ENCODE measurements around the gene SHC2. TPM values are rescaled to one million over a fixed set of nuclear protein-coding genes. Genes with fewer than 3 reads are reported as not detected.

The SHC2 gene
- total and polyA plus RNA-seq, 2 donors from 2014 or later, result 10.7 to 24.4 TPM

DNA sequence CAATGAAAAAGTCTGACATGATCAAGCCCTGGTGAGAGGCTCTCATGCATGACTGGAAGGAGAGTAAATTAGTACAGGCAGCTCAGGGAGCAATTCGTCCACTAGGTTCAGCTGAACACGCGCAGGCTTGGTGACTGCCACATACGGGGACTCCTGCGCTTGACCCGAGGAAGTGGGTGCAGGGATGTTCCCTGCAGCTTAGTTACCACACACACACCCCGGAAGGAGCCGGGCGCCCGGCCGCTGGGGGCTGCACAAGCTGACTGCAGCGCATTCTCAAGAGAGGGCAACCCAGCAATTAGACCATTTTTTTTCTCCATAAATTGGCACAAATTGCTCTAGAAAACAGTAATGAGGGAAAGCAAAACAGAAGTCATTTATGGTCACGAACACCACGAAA, 93.3 kb downstream of the SHC2 start:
- Histone ChIP-seq H3K9me3 (ENCODE audit: control insufficient read depth in 2 of 3, insufficient read depth in 1 of 3, low read length in 3 of 3) (no peaks in the 10 kb centered on the region), H3K27me3 (ENCODE audit: control insufficient read depth, insufficient read depth, low read length) (no peaks in the 10 kb centered on the region), H3K27ac (ENCODE audit: low read depth in 2 of 2, low read length in 2 of 2) (no peak overlapping the region), H3K4me3 (ENCODE audit: low read length in 3 of 3) (no peak overlapping the region), H3K4me1 (ENCODE audit: control insufficient read depth in 2 of 3, insufficient read depth in 2 of 3, low read depth in 1 of 3, low read length in 3 of 3) (peaks cover 0 to 5% (median 0%) of the 10 kb centered on the region in 3 donors), H3K9ac (ENCODE audit: low read length in 3 of 3) (no peak overlapping the region), H3K36me3 (ENCODE audit: control insufficient read depth in 2 of 3, insufficient read depth in 3 of 3, low read length in 3 of 3) (no peaks in the 10 kb centered on the region)
- intact Hi-C loops (cut with DNase I), result no loop called here
- FAIRE-seq (no peak), DNase-seq (no peak)
- TF ChIP-seq, protein P1, sequence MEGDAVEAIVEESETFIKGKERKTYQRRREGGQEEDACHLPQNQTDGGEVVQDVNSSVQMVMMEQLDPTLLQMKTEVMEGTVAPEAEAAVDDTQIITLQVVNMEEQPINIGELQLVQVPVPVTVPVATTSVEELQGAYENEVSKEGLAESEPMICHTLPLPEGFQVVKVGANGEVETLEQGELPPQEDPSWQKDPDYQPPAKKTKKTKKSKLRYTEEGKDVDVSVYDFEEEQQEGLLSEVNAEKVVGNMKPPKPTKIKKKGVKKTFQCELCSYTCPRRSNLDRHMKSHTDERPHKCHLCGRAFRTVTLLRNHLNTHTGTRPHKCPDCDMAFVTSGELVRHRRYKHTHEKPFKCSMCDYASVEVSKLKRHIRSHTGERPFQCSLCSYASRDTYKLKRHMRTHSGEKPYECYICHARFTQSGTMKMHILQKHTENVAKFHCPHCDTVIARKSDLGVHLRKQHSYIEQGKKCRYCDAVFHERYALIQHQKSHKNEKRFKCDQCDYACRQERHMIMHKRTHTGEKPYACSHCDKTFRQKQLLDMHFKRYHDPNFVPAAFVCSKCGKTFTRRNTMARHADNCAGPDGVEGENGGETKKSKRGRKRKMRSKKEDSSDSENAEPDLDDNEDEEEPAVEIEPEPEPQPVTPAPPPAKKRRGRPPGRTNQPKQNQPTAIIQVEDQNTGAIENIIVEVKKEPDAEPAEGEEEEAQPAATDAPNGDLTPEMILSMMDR (IDR thresholded peaks at IDR 0.05; ENCODE audit: borderline replicate concordance, extremely low read depth, insufficient read depth), result no peak

DNA sequence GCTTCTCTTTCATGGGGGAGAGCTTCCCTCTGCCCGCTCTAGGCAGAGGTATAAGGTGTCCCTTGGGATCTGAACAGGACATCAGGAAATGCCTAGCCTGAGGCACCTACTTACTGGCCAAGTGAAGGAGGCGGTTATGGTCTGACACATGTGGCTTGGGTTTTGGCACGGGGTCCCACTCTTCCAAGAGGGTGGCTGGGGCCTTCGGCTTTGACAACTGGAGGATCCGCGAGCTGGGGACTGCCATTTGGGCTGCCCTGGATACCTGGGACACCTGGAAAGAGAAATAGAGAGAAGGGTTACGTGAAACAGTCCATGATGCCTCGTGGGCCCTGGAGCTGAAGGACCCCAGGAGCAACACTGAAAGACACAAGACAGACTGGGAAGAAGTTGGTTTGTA, 93.9 kb downstream of the SHC2 start:
- H3K36me3 ChIP-seq (ENCODE audit: control insufficient read depth in 2 of 3, insufficient read depth in 3 of 3, low read length in 3 of 3), result no peaks in the 10 kb centered on the region
- no peaks in the 10 kb centered on the region for H3K27me3 ChIP-seq (ENCODE audit: control insufficient read depth, insufficient read depth, low read length)
- H3K4me1 ChIP-seq (ENCODE audit: control insufficient read depth in 2 of 3, insufficient read depth in 2 of 3, low read depth in 1 of 3, low read length in 3 of 3), result peaks cover 0 to 4% (median 0%) of the 10 kb centered on the region in 3 donors
- DNase-seq, result no peak
- no peaks in the 10 kb centered on the region for H3K9me3 ChIP-seq (ENCODE audit: control insufficient read depth in 2 of 3, insufficient read depth in 1 of 3, low read length in 3 of 3)
- H3K4me3 ChIP-seq (ENCODE audit: low read length in 3 of 3), result no peak overlapping the region
- no peak for FAIRE-seq
- no peak overlapping the region for H3K27ac ChIP-seq (ENCODE audit: low read depth in 2 of 2, low read length in 2 of 2)
- TF ChIP-seq, protein P1 (IDR thresholded peaks at IDR 0.05; ENCODE audit: borderline replicate concordance, extremely low read depth, insufficient read depth), result no peak
- intact Hi-C loops (cut with DNase I), result no loop called here
- H3K9ac ChIP-seq (ENCODE audit: low read length in 3 of 3), result no peak overlapping the region

Other genes with a start within 250 kb of the SHC2 start
- 28.7 TPM for gene PLPP2, start 169.6 kb downstream of the SHC2 start, total RNA-seq
- 5.8 TPM for gene PLPP2, start 169.6 kb downstream of the SHC2 start, polyA plus RNA-seq (ENCODE audit: insufficient read depth, low read depth, low replicate concordance)
- 23.4 TPM for gene MIER2, start 116.2 kb downstream of the SHC2 start, total RNA-seq
- gene MIER2, start 116.2 kb downstream of the SHC2 start, polyA plus RNA-seq (ENCODE audit: insufficient read depth, low read depth, low replicate concordance), result 18.4 TPM
- gene C2CD4C, start 51.9 kb downstream of the SHC2 start, total RNA-seq, result 1.9 TPM
- gene C2CD4C, start 51.9 kb downstream of the SHC2 start, polyA plus RNA-seq (ENCODE audit: insufficient read depth, low read depth, low replicate concordance), result 0.99 TPM
- 0.50 TPM for gene MADCAM1, start 35.5 kb upstream of the SHC2 start, total RNA-seq
- gene MADCAM1, start 35.5 kb upstream of the SHC2 start, polyA plus RNA-seq (ENCODE audit: insufficient read depth, low read depth, low replicate concordance), result 0.77 TPM
- 23.1 TPM for gene TPGS1, start 46.5 kb upstream of the SHC2 start, total RNA-seq
- 17.9 TPM for gene TPGS1, start 46.5 kb upstream of the SHC2 start, polyA plus RNA-seq (ENCODE audit: insufficient read depth, low read depth, low replicate concordance)
- 33.8 TPM for gene CDC34, start 70.7 kb upstream of the SHC2 start, total RNA-seq
- gene CDC34, start 70.7 kb upstream of the SHC2 start, polyA plus RNA-seq (ENCODE audit: insufficient read depth, low read depth, low replicate concordance), result 72.3 TPM
- gene GZMM, start 83.0 kb upstream of the SHC2 start, total RNA-seq, result 2.8 TPM
- gene GZMM, start 83.0 kb upstream of the SHC2 start, polyA plus RNA-seq (ENCODE audit: insufficient read depth, low read depth, low replicate concordance), result not detected
- gene BSG, start 111.6 kb upstream of the SHC2 start, total RNA-seq, result 554 TPM
- gene BSG, start 111.6 kb upstream of the SHC2 start, polyA plus RNA-seq (ENCODE audit: insufficient read depth, low read depth, low replicate concordance), result 984 TPM
- gene HCN2, start 128.8 kb upstream of the SHC2 start, total RNA-seq, result 0.31 TPM
- gene HCN2, start 128.8 kb upstream of the SHC2 start, polyA plus RNA-seq (ENCODE audit: insufficient read depth, low read depth, low replicate concordance), result 1.3 TPM
- gene POLRMT, start 172.5 kb upstream of the SHC2 start, total RNA-seq, result 49.8 TPM
- gene POLRMT, start 172.5 kb upstream of the SHC2 start, polyA plus RNA-seq (ENCODE audit: insufficient read depth, low read depth, low replicate concordance), result 117 TPM
- gene FGF22, start 178.8 kb upstream of the SHC2 start, total RNA-seq, result 0.19 TPM
- gene FGF22, start 178.8 kb upstream of the SHC2 start, polyA plus RNA-seq (ENCODE audit: insufficient read depth, low read depth, low replicate concordance), result 0.71 TPM
- 38.0 TPM for gene RNF126, start 202.2 kb upstream of the SHC2 start, total RNA-seq
- gene RNF126, start 202.2 kb upstream of the SHC2 start, polyA plus RNA-seq (ENCODE audit: insufficient read depth, low read depth, low replicate concordance), result 33.3 TPM
- 63.0 TPM for gene FSTL3, start 215.4 kb upstream of the SHC2 start, total RNA-seq
- gene FSTL3, start 215.4 kb upstream of the SHC2 start, polyA plus RNA-seq (ENCODE audit: insufficient read depth, low read depth, low replicate concordance), result 23.9 TPM
- not detected for gene PRSS57, start 234.4 kb upstream of the SHC2 start, total RNA-seq
- gene PRSS57, start 234.4 kb upstream of the SHC2 start, polyA plus RNA-seq (ENCODE audit: insufficient read depth, low read depth, low replicate concordance), result not detected
- gene PALM, start 247.9 kb upstream of the SHC2 start, total RNA-seq, result 49.4 TPM
- gene PALM, start 247.9 kb upstream of the SHC2 start, polyA plus RNA-seq (ENCODE audit: insufficient read depth, low read depth, low replicate concordance), result 92.3 TPM

Measured in kidney (tissue), 14 donors.